ENCODE data around the gene ARHGEF19. TPM values are rescaled to one million over a fixed set of nuclear protein-coding genes. Genes with fewer than 3 reads are reported as not detected.

The ARHGEF19 gene
- total and polyA plus RNA-seq, 10 of the 15 experiments (the other 5 are each of a cell fraction or from before 2014, with no cell fraction given), result 0.15 to 2.9 (median 0.67) TPM; not detected in 1

- Histone ChIP-seq H3K79me2 (ENCODE audit: control insufficient read depth, insufficient read depth, low read length) (no peaks in the 10 kb centered on the region), H3K27ac (ENCODE audit: control insufficient read depth, insufficient read depth) (no peak within 1 kb of the TSS), H3K9ac (ENCODE audit: control insufficient read depth, insufficient read depth, low read length) (no peak within 1 kb of the TSS), H3K36me3 (ENCODE audit: control insufficient read depth in 2 of 2, insufficient read depth in 2 of 2, low read length in 1 of 2) (no peaks in the 10 kb centered on the region), H3K4me3 (no peak within 1 kb of the TSS), H3K4me2 (ENCODE audit: control insufficient read depth, insufficient read depth) (peak within 1 kb of the TSS; percentile 49), H3K4me1 (ENCODE audit: control insufficient read depth, insufficient read depth, low read length) (peaks cover 8% of the 10 kb centered on the region), H3K9me3 (replicated peaks; ENCODE audit: control insufficient read depth, insufficient read depth, low read length) (no peaks in the 10 kb centered on the region), H2AFZ (ENCODE audit: control insufficient read depth, low read depth, low read length) (no peak within 1 kb of the TSS), H3K27me3 (replicated peaks in 1 of 2; ENCODE audit: control insufficient read depth in 2 of 2, insufficient read depth in 2 of 2, low read length in 1 of 2) (peaks cover 3 to 6% of the 10 kb centered on the region in 2 experiments; a peak in 3 of 4 replicates), H4K20me1 (ENCODE audit: control insufficient read depth, insufficient read depth) (no peaks in the 10 kb centered on the region)
- CTCF ChIA-PET, result interaction anchor here (1.4 kb wide), 1 partner anchor 73 kb away, joined by 4 read pairs; no protein-coding TSS in a partner anchor
- DNase-seq (ENCODE audit: low read depth, low spot score) (no peak), ATAC-seq (no peak), FAIRE-seq (no peak)
- POLR2A ChIA-PET, result no interaction called here
- no TSS peak for BruUV-seq (replicated peaks)
- WGBS (ENCODE audit: insufficient coverage, insufficient replicate concordance, low lambda C conversion rate, missing lambda C conversion rate), result 10% methylated on average over 87 of the region's 89 CpGs
- SMC1A ChIA-PET (ENCODE audit: uncharacterized antibody, unreplicated experiment), result interaction anchor here (0.7 to 0.8 kb wide), 2 partner anchors 14 to 77 kb away, joined by 3 read pairs; no protein-coding TSS in a partner anchor
- intact Hi-C loops (cut with micrococcal nuclease; ENCODE audit: unreplicated experiment), result no loop called here
- RAD21 ChIA-PET (ENCODE audit: unreplicated experiment), result no interaction called here
- in situ Hi-C loops (cut with MboI), result no loop called here
- TF ChIP-seq TCF12 (IDR thresholded peaks at IDR 0.05; ENCODE audit: low read depth, low read length) (peak; percentile 13; the same call in 1 of the 2 replicates), JUNB (IDR thresholded peaks at IDR 0.05) (no peak), SUZ12 (IDR thresholded peaks at IDR 0.05; ENCODE audit: unreplicated experiment) (peak; percentile 97), ZNF592 (IDR thresholded peaks at IDR 0.05) (no peak), CREM (IDR thresholded peaks at IDR 0.05; ENCODE audit: low read depth) (0 out of 2 replicates have a peak, but pooled peaks have one; percentile 20), ZNF24 (IDR thresholded peaks at IDR 0.05) (no peak), ATF3 (IDR thresholded peaks at IDR 0.05; ENCODE audit: borderline replicate concordance, extremely low read depth, low read depth, low read length) (no peak)
- TF ChIP-seq, protein P1, sequence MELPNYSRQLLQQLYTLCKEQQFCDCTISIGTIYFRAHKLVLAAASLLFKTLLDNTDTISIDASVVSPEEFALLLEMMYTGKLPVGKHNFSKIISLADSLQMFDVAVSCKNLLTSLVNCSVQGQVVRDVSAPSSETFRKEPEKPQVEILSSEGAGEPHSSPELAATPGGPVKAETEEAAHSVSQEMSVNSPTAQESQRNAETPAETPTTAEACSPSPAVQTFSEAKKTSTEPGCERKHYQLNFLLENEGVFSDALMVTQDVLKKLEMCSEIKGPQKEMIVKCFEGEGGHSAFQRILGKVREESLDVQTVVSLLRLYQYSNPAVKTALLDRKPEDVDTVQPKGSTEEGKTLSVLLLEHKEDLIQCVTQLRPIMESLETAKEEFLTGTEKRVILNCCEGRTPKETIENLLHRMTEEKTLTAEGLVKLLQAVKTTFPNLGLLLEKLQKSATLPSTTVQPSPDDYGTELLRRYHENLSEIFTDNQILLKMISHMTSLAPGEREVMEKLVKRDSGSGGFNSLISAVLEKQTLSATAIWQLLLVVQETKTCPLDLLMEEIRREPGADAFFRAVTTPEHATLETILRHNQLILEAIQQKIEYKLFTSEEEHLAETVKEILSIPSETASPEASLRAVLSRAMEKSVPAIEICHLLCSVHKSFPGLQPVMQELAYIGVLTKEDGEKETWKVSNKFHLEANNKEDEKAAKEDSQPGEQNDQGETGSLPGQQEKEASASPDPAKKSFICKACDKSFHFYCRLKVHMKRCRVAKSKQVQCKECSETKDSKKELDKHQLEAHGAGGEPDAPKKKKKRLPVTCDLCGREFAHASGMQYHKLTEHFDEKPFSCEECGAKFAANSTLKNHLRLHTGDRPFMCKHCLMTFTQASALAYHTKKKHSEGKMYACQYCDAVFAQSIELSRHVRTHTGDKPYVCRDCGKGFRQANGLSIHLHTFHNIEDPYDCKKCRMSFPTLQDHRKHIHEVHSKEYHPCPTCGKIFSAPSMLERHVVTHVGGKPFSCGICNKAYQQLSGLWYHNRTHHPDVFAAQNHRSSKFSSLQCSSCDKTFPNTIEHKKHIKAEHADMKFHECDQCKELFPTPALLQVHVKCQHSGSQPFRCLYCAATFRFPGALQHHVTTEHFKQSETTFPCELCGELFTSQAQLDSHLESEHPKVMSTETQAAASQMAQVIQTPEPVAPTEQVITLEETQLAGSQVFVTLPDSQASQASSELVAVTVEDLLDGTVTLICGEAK (IDR thresholded peaks at IDR 0.05; ENCODE audit: borderline replicate concordance), result no peak
Observed at GRCh38 chr1:16155537-16156410, 56.7 kb downstream of the ARHGEF19 start, which contains the start of gene EPHA2. EPHA2 (minus strand) TSS chr1:16156069; CDS start chr1:16155932, 137 bp downstream.

Measured in GM12878 (cell line).